HG03469 (cell line): ENCODE data around the gene TGFBR2.

ENCODE experiments used
- ATAC-seq: cut with Tn5 transposase; IDR thresholded peaks from one replicate; pipeline ENCODE4 v1.9.1; 2021; ENCODE audit warnings: mild to moderate bottlenecking, moderate library complexity, moderate number of reproducible peaks; ENCODE audit not compliant: unreplicated experiment

Gene TGFBR2

GRCh38 chr3:30606301-30607031 is at the start of gene TGFBR2:
TGFBR2 (plus strand) TSS chr3:30606601; CDS start chr3:30606884, 283 bp downstream.
- peak; percentile 75 for ATAC-seq

GRCh38 chr3:30557746-30558303 is 48.6 kb upstream of the TGFBR2 start:
- ATAC-seq = no peak

- no peak for ATAC-seq
These were observed 42.4 kb upstream of the TGFBR2 start for GRCh38 chr3:30563956-30564355.

- no peak for ATAC-seq
These were observed 39.2 kb upstream of the TGFBR2 start for GRCh38 chr3:30567139-30567753.

GRCh38 chr3:30576946-30577345 is 29.5 kb upstream of the TGFBR2 start:
- no peak for ATAC-seq

GRCh38 chr3:30577788-30578187 is 28.6 kb upstream of the TGFBR2 start:
- ATAC-seq = no peak

- ATAC-seq = no peak
These were observed 27.9 kb upstream of the TGFBR2 start for GRCh38 chr3:30578479-30578878.

GRCh38 chr3:30578986-30579579 is 27.3 kb upstream of the TGFBR2 start:
- ATAC-seq = no peak

- ATAC-seq = no peak
These were observed 25.3 kb upstream of the TGFBR2 start for GRCh38 chr3:30581067-30581585.

GRCh38 chr3:30581982-30582381 is 24.4 kb upstream of the TGFBR2 start:
- no peak for ATAC-seq

GRCh38 chr3:30583973-30584372 is 22.4 kb upstream of the TGFBR2 start:
- no peak for ATAC-seq

- no peak for ATAC-seq
These were observed 20.7 kb upstream of the TGFBR2 start for GRCh38 chr3:30585654-30586053.

GRCh38 chr3:30586096-30586805 is 20.1 kb upstream of the TGFBR2 start:
- no peak for ATAC-seq

GRCh38 chr3:30586806-30587486 is 19.5 kb upstream of the TGFBR2 start:
- ATAC-seq = no peak

GRCh38 chr3:30587904-30588303 is 18.5 kb upstream of the TGFBR2 start:
- no peak for ATAC-seq

- no peak for ATAC-seq
These were observed 10.2 kb upstream of the TGFBR2 start for GRCh38 chr3:30596152-30596551.

GRCh38 chr3:30597131-30597768 is 9.2 kb upstream of the TGFBR2 start:
- no peak for ATAC-seq

- ATAC-seq = no peak
These were observed 8.6 kb upstream of the TGFBR2 start for GRCh38 chr3:30597769-30598134.

- no peak for ATAC-seq
These were observed 7.5 kb upstream of the TGFBR2 start for GRCh38 chr3:30598668-30599545.
